Heart left ventricle (tissue), 13 donors: Measurements from ENCODE around the gene STK32C.

Source experiments
- CTCF ChIP-seq, 12 donors: fragments of 200-600 bp; sonication (generic) in 4 of 12; IDR thresholded peaks; one replicate each; pipeline versions ENCODE4 v1.5.0 to v1.8.0; 2018 to 2022; ENCODE audit warnings: antibody characterized with exemption in 12 of 12, mild to moderate bottlenecking in 5 of 12
- POLR2A ChIP-seq, 2 donors: fragments of 450-650 bp; IDR thresholded peaks; one replicate each; pipeline ENCODE4 v1.6.1; 2017; ENCODE audit warnings: antibody characterized with exemption in 2 of 2, mild to moderate bottlenecking in 2 of 2, moderate library complexity in 2 of 2
- donor health status: ischemic (EF 13 %, LVEDD 7.1; RV severe dilation, severe dysfunction).
- donor health status: DM: no; HTN: yes; CAD: no.
- donor health status: DM: no; HTN: no; CAD: no.
- donor health status: ischemic (EF 25% LVEDD 6.9; RV normal size, moderate dysfunction).
- donor health status: ischemic (EF 25% LVEDD 5.7; RV mildly dilated, moderate dysfunction).
- donor health status: ischemic (EF 35%, LVEDD 5.7; RV mildly dilated, moderate dysfunction).
- donor health status: nonischemic (EF 11% LVEDD 7.7; RV severe dilation, severe dysfunction).
- donor health status: DM: yes; HTN: yes; CAD: no.
- donor health status: PGD.
- donor health status: ischemic (EF 29% LVEDD 5.4; RV normal size, mild dysfunction).
- donor health status: nonischemic (EF 23%, LVEDD 6.1; RV moderate dilation, normal function).

GRCh38 chr10:132293201-132293812 lies 14.4 kb downstream of the STK32C start:
- TF ChIP-seq POLR2A (IDR thresholded peaks at IDR 0.05) (no peak), CTCF (IDR thresholded peaks at IDR 0.05) (no peak)
